Right lobe of liver (tissue), 6 donors: ENCODE data around the gene TMSB10. TPM values are rescaled to one million over a fixed set of nuclear protein-coding genes. Genes with fewer than 3 reads are reported as not detected.

ENCODE experiments used
- ATAC-seq, 4 donors: fragments of 200-7000 bp; cut with Tn5 transposase; one replicate each; pipeline ENCODE4 v1.9.1; 2020; ENCODE audit warnings: mild to moderate bottlenecking in 4 of 4, moderate library complexity in 4 of 4
- DNase-seq, 3 donors: peaks; one replicate each; pipeline ENCODE4 v3.0.0-alpha.2; 2020
- H3K27ac ChIP-seq, 3 donors: fragments of 200-600 bp; one replicate each; pipeline ENCODE4 v1.8.0; 2022
- H3K27me3 ChIP-seq, 2 donors: fragments of 200-600 bp; one replicate each; pipeline ENCODE4 v1.8.0; 2022
- H3K36me3 ChIP-seq, 4 donors: fragments of 200-600 bp; sonication (generic) in 1 of 4; one replicate each; pipeline versions ENCODE4 v1.5.1 to v1.8.0; 2017 to 2022; ENCODE audit warnings: control low read depth in 1 of 4
- H3K4me1 ChIP-seq, 4 donors: fragments of 200-600 bp; sonication (generic) in 1 of 4; one replicate each; pipeline versions ENCODE4 v1.5.1 to v1.8.0; 2017 to 2022; ENCODE audit warnings: control low read depth in 1 of 4
- H3K4me3 ChIP-seq, 3 donors: fragments of 200-600 bp; one replicate each; pipeline ENCODE4 v1.8.0; 2022
- H3K9me3 ChIP-seq, 4 donors: fragments of 200-600 bp; sonication (generic) in 1 of 4; one replicate each; pipeline versions ENCODE4 v1.5.1 to v1.8.0; 2017 to 2022; ENCODE audit warnings: control low read depth in 1 of 4
- CTCF ChIP-seq, 4 donors: fragments of 200-600 bp in 3 of 4; fragments of 450-650 bp in 1 of 4; IDR thresholded peaks; one replicate each; pipeline versions ENCODE4 v1.5.1 to v1.8.0; 2016 to 2022; ENCODE audit warnings: antibody characterized with exemption in 4 of 4, mild to moderate bottlenecking in 2 of 4
- POLR2A ChIP-seq: fragments of 450-650 bp; IDR thresholded peaks from one replicate; pipeline ENCODE4 v1.6.1; 2017; ENCODE audit warnings: antibody characterized with exemption, mild to moderate bottlenecking
- WGBS: methylation state at CpG from one replicate; pipeline ENCODE4 v1.1.6; 2018; ENCODE audit warnings: low coverage, low lambda C conversion rate; ENCODE audit not compliant: insufficient coverage; ENCODE audit errors: missing lambda C conversion rate; 5-methylcytosine and 5-hydroxymethylcytosine counted together
- intact Hi-C, 2 donors: fragments of 100-400 bp; cut with DNase I; formaldehyde crosslinking; loops; one replicate each; pipeline versions ENCODE4 v1.11.2 to v1.14.1; 2022
- total RNA-seq, 6 experiments: library from RNA; depleted of rRNA in 2 of 6; stranded (reverse); fragments of >200 nt in 2 of 6; fragmentation: NEBNext Ultra II Directional in 3 of 6; extraction: Animal tissue kit (Norgen Biotek cat#: 25700) in 3 of 6; gene quantifications; one replicate each; pipeline versions ENCODE4 v1.1.0 to v1.2.4, GENCODE V29; 2016 to 2023
- donor health status: DM: no; HTN: yes; CAD: no.
- donor health status: DM: no; HTN: no; CAD: no.
- donor health status: DM: no; HTN: no; CAD: no.
- donor health status: DM: no; HTN: yes; CAD: no.
- donor health status: DM: no; HTN: yes; CAD: no.

TMSB10 gene
- total RNA-seq, 6 experiments from 2014 or later: 77.3 to 814 (median 270) TPM

- TF ChIP-seq CTCF (IDR thresholded peaks at IDR 0.05) (no peak), POLR2A (no peak)
- H3K36me3 ChIP-seq: no peaks in the 10 kb centered on the region
- intact Hi-C loops: no loop called here
- DNase-seq (no peak), ATAC-seq (no peak)
- no peak overlapping the region for H3K4me3 ChIP-seq
- H3K9me3 ChIP-seq: no peaks in the 10 kb centered on the region
- 89% methylated on average over 1 of the region's 1 CpG for WGBS
- peaks cover 0 to 6% (median under 1%) of the 10 kb centered on the region in 4 donors for H3K4me1 ChIP-seq
- H3K27me3 ChIP-seq: no peaks in the 10 kb centered on the region
- no peak overlapping the region for H3K27ac ChIP-seq
These were observed 25.9 kb downstream of the TMSB10 start for GRCh38 chr2:84931384-84931821.

GRCh38 chr2:84938194-84938879 lies 32.9 kb downstream of the TMSB10 start:
- no peaks in the 10 kb centered on the region for H3K36me3 ChIP-seq
- no peak overlapping the region for H3K27ac ChIP-seq
- ATAC-seq: no peak
- H3K4me3 ChIP-seq: no peak overlapping the region
- DNase-seq: no peak
- intact Hi-C loops: no loop called here
- no peaks in the 10 kb centered on the region for H3K9me3 ChIP-seq
- H3K4me1 ChIP-seq: no peaks in the 10 kb centered on the region
- TF ChIP-seq POLR2A (no peak), CTCF (IDR thresholded peaks at IDR 0.05) (no peak)
- 71% methylated on average over 5 of the region's 5 CpGs for WGBS
- H3K27me3 ChIP-seq: no peaks in the 10 kb centered on the region

GRCh38 chr2:84939426-84940087 lies 34.1 kb downstream of the TMSB10 start:
- H3K4me1 ChIP-seq: no peaks in the 10 kb centered on the region
- no peaks in the 10 kb centered on the region for H3K36me3 ChIP-seq
- TF ChIP-seq CTCF (IDR thresholded peaks at IDR 0.05) (no peak), POLR2A (no peak)
- DNase-seq (no peak), ATAC-seq (peak; percentile 30 to 64 (median 52))
- intact Hi-C loops: no loop called here
- no peaks in the 10 kb centered on the region for H3K9me3 ChIP-seq
- 48% methylated on average over 8 of the region's 9 CpGs for WGBS
- H3K4me3 ChIP-seq: no peak overlapping the region
- H3K27ac ChIP-seq: no peak overlapping the region
- no peaks in the 10 kb centered on the region for H3K27me3 ChIP-seq

- DNase-seq (no peak), ATAC-seq (no peak)
- no peaks in the 10 kb centered on the region for H3K9me3 ChIP-seq
- H3K4me3 ChIP-seq: no peak overlapping the region
- TF ChIP-seq POLR2A (no peak), CTCF (IDR thresholded peaks at IDR 0.05) (no peak)
- H3K27me3 ChIP-seq: no peaks in the 10 kb centered on the region
- no peaks in the 10 kb centered on the region for H3K4me1 ChIP-seq
- 65% methylated on average over 3 of the region's 3 CpGs for WGBS
- intact Hi-C loops: no loop called here
- H3K36me3 ChIP-seq: no peaks in the 10 kb centered on the region
- no peak overlapping the region for H3K27ac ChIP-seq
These were observed 34.6 kb downstream of the TMSB10 start for GRCh38 chr2:84940088-84940470.
